GM19452 (cell line): ENCODE data around the gene STX10.

Experiments
- ATAC-seq: cut with Tn5 transposase; IDR thresholded peaks from one replicate; pipeline ENCODE4 v1.9.1; 2021; ENCODE audit not compliant: unreplicated experiment

Gene STX10

GRCh38 chr19:13146763-13147563 lies 3.2 kb downstream of the STX10 start:
- ATAC-seq = no peak

- ATAC-seq = no peak
These were observed 10.4 kb downstream of the STX10 start for GRCh38 chr19:13139633-13140311.

- no peak for ATAC-seq
These were observed 11.3 kb downstream of the STX10 start for GRCh38 chr19:13138916-13139198.

GRCh38 chr19:13138171-13138915 lies 11.8 kb downstream of the STX10 start:
- ATAC-seq = no peak

GRCh38 chr19:13137290-13137794 lies 12.8 kb downstream of the STX10 start:
- ATAC-seq = no peak

GRCh38 chr19:13135068-13136062 lies 14.8 kb downstream of the STX10 start:
- no peak for ATAC-seq

GRCh38 chr19:13134626-13135025 lies 15.5 kb downstream of the STX10 start:
- no peak for ATAC-seq

GRCh38 chr19:13133241-13133870 lies 16.8 kb downstream of the STX10 start:
- ATAC-seq = no peak

GRCh38 chr19:13132471-13133180 lies 17.5 kb downstream of the STX10 start:
- ATAC-seq = no peak

GRCh38 chr19:13130886-13131490 lies 19.2 kb downstream of the STX10 start:
- ATAC-seq = no peak

GRCh38 chr19:13129384-13129783 lies 20.8 kb downstream of the STX10 start:
- ATAC-seq = no peak

GRCh38 chr19:13128583-13128982 lies 21.6 kb downstream of the STX10 start:
- ATAC-seq = no peak

- ATAC-seq = no peak
These were observed 22.2 kb downstream of the STX10 start for GRCh38 chr19:13127811-13128575.

- ATAC-seq = no peak
These were observed 23.1 kb downstream of the STX10 start for GRCh38 chr19:13127051-13127450.

- no peak for ATAC-seq
These were observed 26.9 kb downstream of the STX10 start for GRCh38 chr19:13122980-13123957.

GRCh38 chr19:13122275-13122878 lies 27.8 kb downstream of the STX10 start:
- no peak for ATAC-seq
